Transverse colon (tissue), 3 donors: ENCODE results near the gene DUOXA1.

Experiments used
- EP300 ChIP-seq: sonication (generic); formaldehyde crosslinking; IDR thresholded peaks from one replicate; pipeline ENCODE4 v1.6.1; 2017; ENCODE audit warnings: antibody characterized with exemption, low read depth
- POLR2A ChIP-seq: fragments of 450-650 bp; IDR thresholded peaks from one replicate; pipeline ENCODE4 v1.6.1; 2016; ENCODE audit warnings: antibody characterized with exemption, mild to moderate bottlenecking, moderate library complexity
- TF ChIP-seq, protein P1 (sequence below), 5 experiments: fragments of 200-600 bp in 3 of 5; fragments of 450-650 bp in 2 of 5; sonication (generic) in 3 of 5; IDR thresholded peaks; 1 replicate in 2 of 5; 2 replicates in 3 of 5; pipeline ENCODE4 v1.5.1; 2016 to 2017; ENCODE audit warnings: antibody characterized with exemption in 5 of 5, inconsistent platforms in 3 of 5, mild to moderate bottlenecking in 2 of 5, moderate library complexity in 1 of 5

DNA sequence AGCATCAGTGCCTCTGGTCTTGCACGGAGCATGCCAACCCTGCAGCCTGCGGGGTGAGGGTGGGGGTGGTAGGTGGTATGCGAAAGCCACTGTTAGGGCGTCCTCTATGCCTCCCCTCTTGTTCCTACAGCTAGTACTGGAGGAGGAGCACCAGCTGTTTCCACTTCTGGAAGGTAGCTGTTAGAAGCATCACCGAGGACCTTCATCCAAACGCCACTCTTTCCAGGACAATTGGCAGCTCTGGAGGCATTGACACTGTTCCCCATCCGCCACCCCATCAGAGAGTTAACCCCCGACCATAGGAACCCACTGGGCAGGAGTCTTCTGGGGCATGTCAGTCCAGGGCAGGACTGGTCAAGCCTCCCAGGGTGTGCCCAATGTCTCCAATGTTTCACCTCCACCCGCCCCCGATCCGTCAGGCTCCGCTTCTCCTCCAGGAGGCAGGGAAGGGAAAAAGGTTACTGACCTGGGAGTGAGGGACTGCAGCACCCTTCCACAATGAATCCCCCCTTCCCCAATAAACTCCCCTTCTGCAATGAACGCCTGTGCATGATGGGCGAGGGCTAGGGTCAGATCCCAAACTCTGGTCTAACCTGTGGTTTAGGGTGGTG lies 16.2 kb downstream of the DUOXA1 start:
- TF ChIP-seq POLR2A (no peak), EP300 (no peak)
- TF ChIP-seq, protein P1, sequence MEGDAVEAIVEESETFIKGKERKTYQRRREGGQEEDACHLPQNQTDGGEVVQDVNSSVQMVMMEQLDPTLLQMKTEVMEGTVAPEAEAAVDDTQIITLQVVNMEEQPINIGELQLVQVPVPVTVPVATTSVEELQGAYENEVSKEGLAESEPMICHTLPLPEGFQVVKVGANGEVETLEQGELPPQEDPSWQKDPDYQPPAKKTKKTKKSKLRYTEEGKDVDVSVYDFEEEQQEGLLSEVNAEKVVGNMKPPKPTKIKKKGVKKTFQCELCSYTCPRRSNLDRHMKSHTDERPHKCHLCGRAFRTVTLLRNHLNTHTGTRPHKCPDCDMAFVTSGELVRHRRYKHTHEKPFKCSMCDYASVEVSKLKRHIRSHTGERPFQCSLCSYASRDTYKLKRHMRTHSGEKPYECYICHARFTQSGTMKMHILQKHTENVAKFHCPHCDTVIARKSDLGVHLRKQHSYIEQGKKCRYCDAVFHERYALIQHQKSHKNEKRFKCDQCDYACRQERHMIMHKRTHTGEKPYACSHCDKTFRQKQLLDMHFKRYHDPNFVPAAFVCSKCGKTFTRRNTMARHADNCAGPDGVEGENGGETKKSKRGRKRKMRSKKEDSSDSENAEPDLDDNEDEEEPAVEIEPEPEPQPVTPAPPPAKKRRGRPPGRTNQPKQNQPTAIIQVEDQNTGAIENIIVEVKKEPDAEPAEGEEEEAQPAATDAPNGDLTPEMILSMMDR (IDR thresholded peaks at IDR 0.05), result no peak
